SK-N-SH (cell line): ENCODE results near the gene TSACC.

Source experiments
- CTCF ChIP-seq: fragments of 200-600 bp; sonication (generic); IDR thresholded peaks from 2 replicates; pipeline ENCODE4 v1.6.1; 2017; ENCODE audit warnings: antibody characterized with exemption, mild to moderate bottlenecking, moderate library complexity
- MEF2A ChIP-seq: IDR thresholded peaks from 2 replicates; pipeline ENCODE4 v1.4.0; 2012; ENCODE audit warnings: low read depth, borderline replicate concordance
- SIN3A ChIP-seq: IDR thresholded peaks from 2 replicates; pipeline ENCODE4 v1.6.1; 2012; ENCODE audit warnings: low read depth, mild to moderate bottlenecking, low read length, moderate library complexity, borderline replicate concordance
- TAF1 ChIP-seq: IDR thresholded peaks from 2 replicates; pipeline ENCODE4 v1.6.1; 2012; ENCODE audit warnings: low read depth, mild to moderate bottlenecking, low read length, moderate library complexity, borderline replicate concordance

GRCh38 chr1:156360534-156360933 lies 22.2 kb downstream of the TSACC start:
- TF ChIP-seq CTCF (no peak), TAF1 (no peak), SIN3A (no peak), MEF2A (no peak)
